Lower leg skin (tissue), 3 donors: ENCODE data around the gene ATOSA.

Experiments
- POLR2A ChIP-seq, 2 donors: fragments of 450-650 bp; IDR thresholded peaks; one replicate each; pipeline ENCODE4 v1.6.1; 2016 to 2017; ENCODE audit warnings: antibody characterized with exemption in 2 of 2, mild to moderate bottlenecking in 1 of 2, moderate library complexity in 1 of 2
- TF ChIP-seq, protein P1 (sequence below), 3 donors: fragments of 450-650 bp; IDR thresholded peaks; one replicate each; pipeline ENCODE4 v1.5.1; 2016; ENCODE audit warnings: antibody characterized with exemption in 3 of 3, mild to moderate bottlenecking in 3 of 3, moderate library complexity in 2 of 3

GRCh38 chr15:52653431-52653964 lies 25.7 kb downstream of the ATOSA start:
- TF ChIP-seq, protein P1, sequence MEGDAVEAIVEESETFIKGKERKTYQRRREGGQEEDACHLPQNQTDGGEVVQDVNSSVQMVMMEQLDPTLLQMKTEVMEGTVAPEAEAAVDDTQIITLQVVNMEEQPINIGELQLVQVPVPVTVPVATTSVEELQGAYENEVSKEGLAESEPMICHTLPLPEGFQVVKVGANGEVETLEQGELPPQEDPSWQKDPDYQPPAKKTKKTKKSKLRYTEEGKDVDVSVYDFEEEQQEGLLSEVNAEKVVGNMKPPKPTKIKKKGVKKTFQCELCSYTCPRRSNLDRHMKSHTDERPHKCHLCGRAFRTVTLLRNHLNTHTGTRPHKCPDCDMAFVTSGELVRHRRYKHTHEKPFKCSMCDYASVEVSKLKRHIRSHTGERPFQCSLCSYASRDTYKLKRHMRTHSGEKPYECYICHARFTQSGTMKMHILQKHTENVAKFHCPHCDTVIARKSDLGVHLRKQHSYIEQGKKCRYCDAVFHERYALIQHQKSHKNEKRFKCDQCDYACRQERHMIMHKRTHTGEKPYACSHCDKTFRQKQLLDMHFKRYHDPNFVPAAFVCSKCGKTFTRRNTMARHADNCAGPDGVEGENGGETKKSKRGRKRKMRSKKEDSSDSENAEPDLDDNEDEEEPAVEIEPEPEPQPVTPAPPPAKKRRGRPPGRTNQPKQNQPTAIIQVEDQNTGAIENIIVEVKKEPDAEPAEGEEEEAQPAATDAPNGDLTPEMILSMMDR (IDR thresholded peaks at IDR 0.05): no peak
- no peak for TF ChIP-seq POLR2A (IDR thresholded peaks at IDR 0.05)
